Fibroblast of peridontal ligament (primary cell): Measurements from ENCODE around the gene CDIP1.

Experiments used
- DNase-seq: peaks from one replicate; pipeline ENCODE4 v3.0.0-alpha.2; 2010; ENCODE audit errors: extremely low read depth

CDIP1 gene

GRCh38 chr16:4489030-4489429 is 49.5 kb downstream of the CDIP1 start:
- DNase-seq, result peak; percentile 63

GRCh38 chr16:4488499-4488967 is 50.0 kb downstream of the CDIP1 start:
- no peak for DNase-seq

- DNase-seq, result peak; percentile 51
Observed at GRCh38 chr16:4487955-4488498, 50.5 kb downstream of the CDIP1 start.

- DNase-seq, result no peak
Observed at GRCh38 chr16:4486126-4486893, 52.3 kb downstream of the CDIP1 start.

GRCh38 chr16:4481963-4482362 is 56.6 kb downstream of the CDIP1 start:
- no peak for DNase-seq

- DNase-seq, result no peak
Observed at GRCh38 chr16:4481526-4481925, 57.0 kb downstream of the CDIP1 start.

GRCh38 chr16:4477966-4478365 is 60.6 kb downstream of the CDIP1 start:
- DNase-seq, result peak; percentile 47

GRCh38 chr16:4475880-4476788 is 62.4 kb downstream of the CDIP1 start, which contains the start of gene HMOX2:
Gene HMOX2, plus strand, starts transcription at chr16:4476398. Its CDS starts 29,127 bp downstream, at chr16:4505525.
- DNase-seq, result peak; percentile 83

- peak; percentile 86 for DNase-seq
Observed at GRCh38 chr16:4474192-4474961, 64.2 kb downstream of the CDIP1 start, which contains the start of gene NMRAL1. Gene NMRAL1, minus strand, starts transcription at chr16:4474625. Its CDS starts 493 bp downstream, at chr16:4474132.

- DNase-seq, result no peak
Observed at GRCh38 chr16:4472880-4473279, 65.7 kb downstream of the CDIP1 start.

GRCh38 chr16:4471869-4472268 is 66.7 kb downstream of the CDIP1 start:
- DNase-seq, result no peak

GRCh38 chr16:4468972-4469371 is 69.6 kb downstream of the CDIP1 start:
- no peak for DNase-seq

- DNase-seq, result no peak
Observed at GRCh38 chr16:4467916-4468315, 70.7 kb downstream of the CDIP1 start.

- DNase-seq, result no peak
Observed at GRCh38 chr16:4465977-4466779, 72.4 kb downstream of the CDIP1 start.

GRCh38 chr16:4463522-4464163 is 74.9 kb downstream of the CDIP1 start:
- no peak for DNase-seq

- no peak for DNase-seq
Observed at GRCh38 chr16:4461250-4462085, 77.1 kb downstream of the CDIP1 start.

GRCh38 chr16:4460936-4461249 is 77.7 kb downstream of the CDIP1 start:
- DNase-seq, result no peak
